ENCODE data around the gene CA10. TPM values are rescaled to one million over a fixed set of nuclear protein-coding genes. Genes with fewer than 3 reads are reported as not detected.

The CA10 gene
- total RNA-seq, 1 experiment from 2014 or later, result not detected

- Histone ChIP-seq H3K27me3 (ENCODE audit: insufficient read depth, low read depth) (no peaks in the 10 kb centered on the region), H2AFZ (no peak overlapping the region), H3K4me2 (no peak overlapping the region), H3K36me3 (ENCODE audit: low read depth) (no peaks in the 10 kb centered on the region), H3K9me3 (ENCODE audit: insufficient read depth, low read depth) (no peaks in the 10 kb centered on the region), H3K4me1 (replicated peaks; ENCODE audit: insufficient read depth) (no peaks in the 10 kb centered on the region), H4K20me1 (ENCODE audit: insufficient read depth) (no peaks in the 10 kb centered on the region), H3K27ac (no peak overlapping the region), H3K9me2 (ENCODE audit: insufficient read depth) (no peaks in the 10 kb centered on the region), H3F3A (ENCODE audit: insufficient read depth, low read depth) (no peaks in the 10 kb centered on the region), H3K79me2 (ENCODE audit: low read depth) (no peaks in the 10 kb centered on the region), H3K4me3 (no peak overlapping the region)
- POLR2A ChIA-PET (ENCODE audit: unreplicated experiment), result no interaction called here
- intact Hi-C loops (cut with micrococcal nuclease; ENCODE audit: unreplicated experiment), result no loop called here
- DNase-seq, result no peak
- CTCF ChIA-PET, result no interaction called here
- BruUV-seq (replicated peaks), result no TSS peak
- TF ChIP-seq CTCF (conservative IDR thresholded peaks at IDR 0.05), result no peak
- no peak for TF ChIP-seq EZH2 (IDR thresholded peaks at IDR 0.05; ENCODE audit: low read depth)
These were observed 122.1 kb downstream of the CA10 start for GRCh38 chr17:52036416-52036815.

- Histone ChIP-seq H3K27ac (no peak overlapping the region), H3K79me2 (ENCODE audit: low read depth) (no peaks in the 10 kb centered on the region), H3K36me3 (ENCODE audit: low read depth) (no peaks in the 10 kb centered on the region), H4K20me1 (ENCODE audit: insufficient read depth) (no peaks in the 10 kb centered on the region), H3K4me1 (replicated peaks; ENCODE audit: insufficient read depth) (no peaks in the 10 kb centered on the region), H3K9me3 (ENCODE audit: insufficient read depth, low read depth) (no peaks in the 10 kb centered on the region), H3K9me2 (ENCODE audit: insufficient read depth) (no peaks in the 10 kb centered on the region), H3K4me2 (no peak overlapping the region), H3F3A (ENCODE audit: insufficient read depth, low read depth) (no peaks in the 10 kb centered on the region), H2AFZ (no peak overlapping the region), H3K4me3 (no peak overlapping the region), H3K27me3 (ENCODE audit: insufficient read depth, low read depth) (no peaks in the 10 kb centered on the region)
- no TSS peak for BruUV-seq (replicated peaks)
- ChIA-PET CTCF (no interaction called here), POLR2A (ENCODE audit: unreplicated experiment) (no interaction called here)
- no peak for TF ChIP-seq EZH2 (IDR thresholded peaks at IDR 0.05; ENCODE audit: low read depth)
- no peak for TF ChIP-seq CTCF (conservative IDR thresholded peaks at IDR 0.05)
- intact Hi-C loops (cut with micrococcal nuclease; ENCODE audit: unreplicated experiment), result no loop called here
- DNase-seq, result no peak
These were observed 123.1 kb downstream of the CA10 start for GRCh38 chr17:52035336-52035915.

GRCh38 chr17:52032454-52032853, 126.1 kb downstream of the CA10 start:
- TF ChIP-seq CTCF (conservative IDR thresholded peaks at IDR 0.05) (no peak), EZH2 (IDR thresholded peaks at IDR 0.05; ENCODE audit: low read depth) (no peak)
- DNase-seq, result no peak
- Histone ChIP-seq H3K9me3 (ENCODE audit: insufficient read depth, low read depth) (no peaks in the 10 kb centered on the region), H2AFZ (no peak overlapping the region), H3K79me2 (ENCODE audit: low read depth) (no peaks in the 10 kb centered on the region), H3K4me2 (no peak overlapping the region), H3K9me2 (ENCODE audit: insufficient read depth) (no peaks in the 10 kb centered on the region), H3K4me3 (no peak overlapping the region), H3K4me1 (replicated peaks; ENCODE audit: insufficient read depth) (no peaks in the 10 kb centered on the region; the same call in 1 of the 2 replicates), H3K36me3 (ENCODE audit: low read depth) (no peaks in the 10 kb centered on the region), H3K27ac (no peak overlapping the region), H3K27me3 (ENCODE audit: insufficient read depth, low read depth) (no peaks in the 10 kb centered on the region), H3F3A (ENCODE audit: insufficient read depth, low read depth) (no peaks in the 10 kb centered on the region), H4K20me1 (ENCODE audit: insufficient read depth) (no peaks in the 10 kb centered on the region)
- ChIA-PET POLR2A (ENCODE audit: unreplicated experiment) (no interaction called here), CTCF (no interaction called here)
- intact Hi-C loops (cut with micrococcal nuclease; ENCODE audit: unreplicated experiment), result no loop called here
- BruUV-seq (replicated peaks), result no TSS peak

All from PC-9 (cell line).